Large intestine (tissue), 3 donors: Measurements from ENCODE around the gene ZBTB46. TPM values are rescaled to one million over a fixed set of nuclear protein-coding genes. Genes with fewer than 3 reads are reported as not detected.
A peak's percentile ranks its signal among the peaks of the same experiment; 100 is the strongest.

Source experiments
- DNase-seq, 2 donors: peaks; one replicate each; pipeline versions ENCODE4 v3.0.0 to v3.0.0-alpha.2; 2013
- H3K27ac ChIP-seq: one replicate; pipeline ENCODE4 v1.5.1; 2013; ENCODE audit warnings: low read length
- H3K27me3 ChIP-seq: 2 replicates; pipeline ENCODE4 v1.6.1; 2013; ENCODE audit warnings: low read length; ENCODE audit not compliant: control insufficient read depth, insufficient read depth
- H3K36me3 ChIP-seq: 2 replicates; pipeline ENCODE4 v1.6.1; 2013; ENCODE audit warnings: low read length; ENCODE audit not compliant: control insufficient read depth, insufficient read depth
- H3K4me1 ChIP-seq: one replicate; pipeline ENCODE4 v1.6.1; 2013; ENCODE audit warnings: low read length; ENCODE audit not compliant: control insufficient read depth, insufficient read depth
- H3K4me3 ChIP-seq: one replicate; pipeline ENCODE4 v1.5.1; 2013; ENCODE audit warnings: low read length
- H3K9me3 ChIP-seq: one replicate; pipeline ENCODE4 v1.6.1; 2013; ENCODE audit warnings: mild to moderate bottlenecking, low read depth, low read length, moderate library complexity; ENCODE audit not compliant: control insufficient read depth
- WGBS: methylation state at CpG from one replicate; pipeline ENCODE4 v1.1.5; 2013; ENCODE audit warnings: low lambda C conversion rate; ENCODE audit not compliant: insufficient coverage; 5-methylcytosine and 5-hydroxymethylcytosine counted together
- polyA plus RNA-seq: library from polyadenylated mRNA; unstranded; fragments of 120-200 nt; gene quantifications from one replicate; pipeline ENCODE4 v1.2.1, GENCODE V29; 2013

Gene ZBTB46
- polyA plus RNA-seq, 1 donor = 4.1 TPM

GRCh38 chr20:63708301-63709148 lies 122.5 kb downstream of the ZBTB46 start:
- H3K36me3 ChIP-seq = peaks cover 55% of the 10 kb centered on the region
- WGBS = no CpG with 5 or more reads among the region's 67 CpGs
- peaks cover 17% of the 10 kb centered on the region for H3K4me1 ChIP-seq
- no peaks in the 10 kb centered on the region for H3K27me3 ChIP-seq
- no peak overlapping the region for H3K27ac ChIP-seq
- no peak for DNase-seq
- H3K4me3 ChIP-seq = peak overlapping the region; percentile 74
- H3K9me3 ChIP-seq = no peaks in the 10 kb centered on the region

GRCh38 chr20:63707558-63708300 lies 123.3 kb downstream of the ZBTB46 start, which contains the start of the genes ARFRP1 and ZGPAT:
TSS of gene ARFRP1 (minus strand) at chr20:63707976. CDS start at chr20:63707091, 885 bp downstream.
TSS of gene ZGPAT (plus strand) at chr20:63708039. CDS start at chr20:63708581, 542 bp downstream.
- Histone ChIP-seq H3K27me3 (no peaks in the 10 kb centered on the region), H3K4me3 (peak within 1 kb of the TSS; percentile 74), H3K9me3 (no peaks in the 10 kb centered on the region), H3K36me3 (peaks cover 55% of the 10 kb centered on the region), H3K27ac (peak within 1 kb of the TSS; percentile 48), H3K4me1 (peaks cover 17% of the 10 kb centered on the region)
- DNase-seq = peak; percentile 82 to 91
- WGBS = no CpG with 5 or more reads among the region's 98 CpGs

GRCh38 chr20:63706852-63707557 lies 124.1 kb downstream of the ZBTB46 start:
- peaks cover 17% of the 10 kb centered on the region for H3K4me1 ChIP-seq
- H3K36me3 ChIP-seq = peaks cover 50% of the 10 kb centered on the region
- H3K9me3 ChIP-seq = no peaks in the 10 kb centered on the region
- no peaks in the 10 kb centered on the region for H3K27me3 ChIP-seq
- WGBS = no CpG with 5 or more reads among the region's 56 CpGs
- H3K4me3 ChIP-seq = peak overlapping the region; percentile 74
- peak overlapping the region; percentile 48 for H3K27ac ChIP-seq
- peak in 1 of 2 donors; percentile 50 for DNase-seq

DNA sequence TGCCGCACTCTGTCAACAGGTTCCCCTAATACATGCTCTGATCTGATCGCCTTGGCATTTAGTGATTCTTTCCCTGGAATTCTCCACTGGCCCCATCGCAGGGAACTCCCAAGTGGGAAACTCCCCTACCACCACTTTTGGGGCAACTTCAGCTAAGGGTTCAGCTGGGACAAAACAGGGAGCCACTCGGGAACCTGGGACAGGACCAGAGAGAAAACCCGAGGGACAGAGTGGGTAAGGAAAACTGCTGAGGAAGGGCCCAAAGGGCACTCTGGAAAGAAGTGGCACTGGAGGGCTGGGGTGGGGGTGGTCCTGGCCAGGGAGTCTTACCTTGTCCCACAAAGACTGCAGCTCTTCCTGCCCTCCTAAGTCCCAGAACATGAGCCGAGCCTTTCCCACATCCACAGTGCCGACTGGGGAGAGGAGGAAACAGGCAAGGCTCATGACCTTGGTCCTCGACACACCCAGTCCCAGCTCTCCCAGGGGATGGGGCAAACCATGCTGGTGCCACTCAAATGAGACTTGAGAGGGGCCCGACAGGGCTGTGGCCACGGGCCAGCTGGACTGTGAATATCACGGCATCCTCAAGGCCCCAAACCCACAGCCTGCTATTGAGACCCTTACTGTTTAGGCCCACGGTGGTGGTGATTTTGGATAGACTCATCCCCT lies 124.9 kb downstream of the ZBTB46 start:
- Histone ChIP-seq H3K27ac (no peak overlapping the region), H3K9me3 (no peaks in the 10 kb centered on the region), H3K4me3 (peak overlapping the region; percentile 74), H3K27me3 (no peaks in the 10 kb centered on the region), H3K36me3 (peaks cover 44% of the 10 kb centered on the region), H3K4me1 (peaks cover 17% of the 10 kb centered on the region)
- no peak for DNase-seq
- WGBS = no CpG with 5 or more reads among the region's 12 CpGs

- no peaks in the 10 kb centered on the region for H3K9me3 ChIP-seq
- no peaks in the 10 kb centered on the region for H3K27me3 ChIP-seq
- no peak overlapping the region for H3K27ac ChIP-seq
- H3K4me1 ChIP-seq = peaks cover 17% of the 10 kb centered on the region
- WGBS = no CpG with 5 or more reads among the region's 8 CpGs
- no peak overlapping the region for H3K4me3 ChIP-seq
- H3K36me3 ChIP-seq = peaks cover 38% of the 10 kb centered on the region
- no peak for DNase-seq
These were observed 125.6 kb downstream of the ZBTB46 start for GRCh38 chr20:63705232-63706026.

DNA sequence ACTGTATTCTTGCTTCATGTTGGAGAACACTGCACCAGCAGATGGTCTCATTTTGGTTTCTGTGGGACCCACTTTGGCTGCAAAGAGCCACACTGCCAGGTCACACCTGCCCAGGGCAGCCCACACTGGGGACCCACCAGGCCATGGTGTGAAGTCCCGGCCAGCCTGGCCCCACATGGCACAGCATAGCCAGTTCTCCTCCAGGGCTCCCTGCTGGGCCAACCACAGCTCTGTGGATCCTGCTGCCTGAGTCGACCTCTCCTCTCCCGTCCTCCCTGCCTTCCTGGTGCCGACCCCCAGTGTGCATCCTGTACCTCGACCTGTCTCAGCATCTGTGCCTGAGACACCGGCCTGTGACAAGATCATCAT lies 126.3 kb downstream of the ZBTB46 start:
- DNase-seq = no peak
- WGBS = no CpG with 5 or more reads among the region's 6 CpGs
- no peaks in the 10 kb centered on the region for H3K9me3 ChIP-seq
- H3K4me1 ChIP-seq = peaks cover 17% of the 10 kb centered on the region
- no peak overlapping the region for H3K4me3 ChIP-seq
- H3K36me3 ChIP-seq = peaks cover 36% of the 10 kb centered on the region
- no peaks in the 10 kb centered on the region for H3K27me3 ChIP-seq
- H3K27ac ChIP-seq = no peak overlapping the region

- Histone ChIP-seq H3K9me3 (no peaks in the 10 kb centered on the region), H3K4me1 (peaks cover 15% of the 10 kb centered on the region), H3K27ac (no peak overlapping the region), H3K27me3 (no peaks in the 10 kb centered on the region), H3K36me3 (peaks cover 32% of the 10 kb centered on the region), H3K4me3 (no peak overlapping the region)
- WGBS = no CpG with 5 or more reads among the region's 11 CpGs
- no peak for DNase-seq
These were observed 126.9 kb downstream of the ZBTB46 start for GRCh38 chr20:63703976-63704748.

- no CpG with 5 or more reads among the region's 15 CpGs for WGBS
- Histone ChIP-seq H3K36me3 (peaks cover 32% of the 10 kb centered on the region), H3K4me1 (peaks cover 11% of the 10 kb centered on the region), H3K27me3 (no peaks in the 10 kb centered on the region), H3K4me3 (no peak overlapping the region), H3K9me3 (no peaks in the 10 kb centered on the region), H3K27ac (no peak overlapping the region)
- DNase-seq = no peak
These were observed 127.5 kb downstream of the ZBTB46 start for GRCh38 chr20:63703471-63703975.
